HS-27A (cell line): ENCODE measurements around the gene XYLT1.

ENCODE experiments used
- DNase-seq: peaks from one replicate; pipeline ENCODE4 v3.0.0-alpha.2; 2012; ENCODE audit warnings: low read depth, missing footprints

Gene XYLT1

GRCh38 chr16:17396762-17397498 is 73.8 kb downstream of the XYLT1 start:
- DNase-seq = no peak

DNA sequence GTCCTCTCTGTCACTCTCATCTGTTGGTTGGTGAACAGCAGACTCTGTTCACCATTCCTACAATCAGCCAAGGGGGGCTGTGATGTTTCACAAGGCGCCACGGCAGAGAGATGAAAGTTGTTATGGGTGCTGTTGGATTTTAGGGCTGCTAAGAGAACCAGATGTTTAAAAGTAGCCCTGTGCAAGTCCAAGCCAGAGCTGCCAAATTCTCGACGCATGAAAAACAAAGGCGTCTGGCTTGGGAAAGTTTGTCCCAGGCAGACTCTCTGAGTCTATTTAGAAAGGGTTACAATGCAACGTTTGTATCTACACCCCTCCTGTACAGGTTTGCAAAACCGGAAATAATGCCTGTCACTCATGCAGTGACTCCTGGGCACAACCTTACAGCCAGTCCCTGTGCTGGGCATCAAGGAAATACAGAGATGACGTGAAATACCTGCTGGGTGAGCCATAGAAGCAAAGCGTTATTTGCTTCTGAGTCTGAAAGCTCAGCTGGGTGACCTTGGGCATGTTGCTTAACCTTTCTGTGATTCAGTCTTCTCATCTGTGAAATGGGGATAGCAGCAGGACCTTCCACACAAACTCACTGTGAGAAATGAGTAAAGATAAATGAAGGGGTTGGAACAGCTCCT is 74.8 kb downstream of the XYLT1 start:
- DNase-seq = no peak

GRCh38 chr16:17392857-17393692 is 77.7 kb downstream of the XYLT1 start:
- DNase-seq = no peak

GRCh38 chr16:17392127-17392856 is 78.5 kb downstream of the XYLT1 start:
- DNase-seq = no peak

- no peak for DNase-seq
Measured at GRCh38 chr16:17391715-17392114, 79.0 kb downstream of the XYLT1 start.

DNA sequence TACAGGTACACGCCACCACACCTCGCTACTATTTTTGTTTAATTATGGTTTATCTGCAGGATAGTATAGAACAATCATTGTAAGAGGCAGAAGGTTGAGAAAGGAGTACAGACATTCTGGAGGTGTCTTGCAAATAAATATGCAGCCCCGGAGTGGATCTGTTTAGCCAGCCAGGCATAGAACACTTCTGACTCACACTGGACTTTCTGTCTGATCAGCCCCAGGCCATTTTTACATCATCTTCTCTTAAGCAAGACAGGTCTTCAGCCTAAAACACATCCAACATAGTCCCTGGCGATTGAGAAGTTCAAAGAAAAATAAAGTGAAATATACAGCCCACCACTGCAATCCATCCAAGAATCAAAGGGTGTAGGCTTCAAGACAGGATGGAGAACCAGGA is 81.4 kb downstream of the XYLT1 start:
- no peak for DNase-seq

GRCh38 chr16:17387256-17387655 is 83.5 kb downstream of the XYLT1 start:
- no peak for DNase-seq

- DNase-seq = no peak
Measured at GRCh38 chr16:17386229-17386628, 84.5 kb downstream of the XYLT1 start.

DNA sequence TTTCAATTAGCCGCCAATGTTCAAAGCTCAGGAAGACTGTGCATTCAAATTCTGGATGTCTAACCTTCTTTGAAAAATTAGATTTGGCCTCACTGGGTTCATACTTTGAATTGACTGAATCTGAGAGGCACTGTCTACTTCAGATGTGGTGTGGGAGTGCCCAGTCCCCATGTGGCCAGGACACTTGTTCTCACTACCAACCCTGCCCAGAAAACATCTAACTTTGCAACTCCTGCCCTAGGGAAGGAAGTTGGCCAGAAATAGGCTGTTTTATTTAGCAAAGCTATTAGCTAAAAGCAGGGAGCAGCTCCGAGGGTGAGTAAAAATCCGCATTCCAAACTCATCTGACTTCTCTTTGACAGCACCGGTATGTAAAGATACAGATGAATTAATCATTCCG is 86.3 kb downstream of the XYLT1 start:
- no peak for DNase-seq

DNA sequence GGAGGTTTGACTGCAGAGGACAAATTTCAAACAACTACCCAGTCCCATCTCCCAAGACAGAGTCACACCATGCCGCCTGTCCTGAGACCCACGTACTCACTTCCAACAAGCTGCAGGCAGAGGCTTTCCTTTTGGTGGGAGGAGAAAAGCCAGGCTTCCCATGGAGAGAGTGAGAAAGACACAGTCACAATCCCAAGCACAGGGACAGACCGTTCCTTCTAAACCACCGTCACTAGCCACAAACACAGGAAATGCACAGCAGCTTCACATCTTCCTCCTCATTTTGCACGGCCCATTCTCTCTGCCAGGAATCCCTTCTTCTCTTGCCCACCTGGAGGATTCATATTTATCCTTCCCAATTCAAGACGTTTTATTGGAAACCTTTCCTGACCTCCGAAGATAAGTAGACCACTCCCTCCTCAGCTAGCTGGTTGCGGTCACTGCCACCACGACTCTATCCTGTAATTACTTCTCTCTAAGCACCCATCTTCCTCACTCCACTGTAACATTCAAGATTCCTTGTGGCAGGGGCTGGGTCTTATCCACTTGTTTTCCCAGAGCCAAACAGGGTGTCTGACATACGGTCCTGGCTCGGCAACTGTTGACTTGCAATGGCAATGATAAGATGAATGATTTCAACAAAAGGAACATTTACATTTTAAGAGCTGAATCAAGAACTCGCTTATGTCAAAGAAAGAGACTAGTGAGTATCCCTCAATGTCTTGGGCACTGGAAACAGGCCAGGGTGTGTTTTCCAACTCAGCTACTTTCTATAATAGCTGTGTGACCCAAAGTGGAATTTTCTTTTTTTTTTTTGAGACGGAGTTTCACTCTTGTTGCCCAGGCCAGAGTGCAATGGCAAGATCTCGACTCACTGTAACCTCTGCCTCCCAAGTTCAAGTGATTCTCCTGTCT is 87.6 kb downstream of the XYLT1 start:
- DNase-seq = no peak

GRCh38 chr16:17382514-17382913 is 88.2 kb downstream of the XYLT1 start:
- no peak for DNase-seq

DNA sequence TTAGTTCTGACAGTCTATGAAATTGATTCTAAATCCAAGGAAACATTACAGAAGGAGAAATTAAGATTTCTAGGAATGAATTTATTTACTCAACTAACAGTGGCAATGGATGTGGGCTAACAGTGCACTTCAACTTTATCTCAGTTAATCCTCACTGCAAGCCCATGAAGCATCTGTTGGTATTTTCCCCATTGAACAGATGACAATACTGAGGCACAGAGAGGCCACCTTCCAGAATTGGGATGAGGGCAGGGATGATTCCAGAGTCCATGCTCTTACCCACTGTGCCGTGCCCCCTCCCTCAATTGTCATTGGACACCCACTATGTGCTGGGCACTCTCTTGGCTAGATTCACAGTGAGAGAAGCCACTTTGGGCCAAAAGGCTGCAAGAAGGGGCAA is 89.0 kb downstream of the XYLT1 start:
- no peak for DNase-seq

DNA sequence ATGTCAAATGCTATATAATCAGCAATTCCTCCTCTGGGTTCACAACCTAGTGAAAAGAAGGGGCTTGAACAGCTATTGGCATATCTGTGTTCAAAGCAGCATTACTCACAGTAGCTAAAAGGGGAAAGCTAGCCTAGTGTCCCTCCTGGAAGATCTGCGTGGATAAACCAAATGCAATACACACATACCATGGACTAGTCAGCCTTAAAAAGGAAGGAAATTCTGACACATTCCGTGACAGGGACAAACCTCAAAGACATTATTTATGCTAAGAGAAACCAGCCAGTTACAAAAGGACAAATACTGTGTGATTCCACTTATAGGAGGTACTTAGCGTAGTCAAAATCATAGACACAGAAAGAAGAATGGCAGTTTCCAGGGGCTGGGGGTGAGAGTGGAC is 90.1 kb downstream of the XYLT1 start:
- no peak for DNase-seq

- no peak for DNase-seq
Measured at GRCh38 chr16:17379121-17379571, 91.6 kb downstream of the XYLT1 start.

DNA sequence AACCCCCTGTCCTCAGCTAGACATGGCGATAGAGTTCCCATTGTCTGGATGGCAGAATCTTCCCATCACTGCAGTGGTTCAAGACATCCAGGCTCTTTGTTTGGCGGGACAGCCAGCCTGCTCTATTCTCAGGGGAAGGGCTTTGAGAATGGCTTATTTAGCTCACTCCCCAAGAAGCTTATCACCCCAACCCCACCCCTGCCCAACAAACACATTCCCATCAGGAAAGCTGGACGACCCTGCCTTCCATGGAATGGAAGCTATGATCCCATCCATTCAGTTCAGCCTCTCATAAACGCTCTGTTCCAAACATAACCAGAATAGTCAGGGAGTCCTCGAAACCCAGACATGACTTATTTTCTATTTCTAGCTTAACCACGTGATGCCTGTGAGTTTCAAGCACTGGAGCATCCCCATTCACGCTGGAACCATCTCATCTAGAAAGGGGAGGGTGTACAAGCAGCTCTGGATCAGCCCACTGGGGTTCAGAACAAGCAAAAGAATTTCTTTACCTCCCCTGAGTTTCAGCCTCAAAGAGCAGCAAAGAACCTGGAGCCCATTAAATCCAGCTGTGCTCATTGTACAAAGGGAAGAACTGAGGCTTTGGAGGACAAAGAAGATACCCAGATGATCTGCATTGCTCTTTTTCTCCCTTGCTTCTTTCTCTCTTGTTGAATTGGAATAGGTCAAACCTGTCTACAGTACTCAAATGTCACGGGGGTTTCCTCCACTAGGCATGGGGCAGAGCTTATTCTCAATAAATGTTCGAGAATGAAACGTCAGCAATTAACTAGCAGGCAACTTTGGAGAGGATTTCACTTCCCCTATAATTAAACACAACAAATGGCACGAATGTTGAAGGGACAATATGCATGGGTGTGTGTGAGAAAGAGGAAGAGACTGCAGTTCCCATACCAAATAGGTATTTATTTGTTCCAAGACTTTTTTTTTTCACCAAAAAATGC is 93.1 kb downstream of the XYLT1 start:
- no peak for DNase-seq

DNA sequence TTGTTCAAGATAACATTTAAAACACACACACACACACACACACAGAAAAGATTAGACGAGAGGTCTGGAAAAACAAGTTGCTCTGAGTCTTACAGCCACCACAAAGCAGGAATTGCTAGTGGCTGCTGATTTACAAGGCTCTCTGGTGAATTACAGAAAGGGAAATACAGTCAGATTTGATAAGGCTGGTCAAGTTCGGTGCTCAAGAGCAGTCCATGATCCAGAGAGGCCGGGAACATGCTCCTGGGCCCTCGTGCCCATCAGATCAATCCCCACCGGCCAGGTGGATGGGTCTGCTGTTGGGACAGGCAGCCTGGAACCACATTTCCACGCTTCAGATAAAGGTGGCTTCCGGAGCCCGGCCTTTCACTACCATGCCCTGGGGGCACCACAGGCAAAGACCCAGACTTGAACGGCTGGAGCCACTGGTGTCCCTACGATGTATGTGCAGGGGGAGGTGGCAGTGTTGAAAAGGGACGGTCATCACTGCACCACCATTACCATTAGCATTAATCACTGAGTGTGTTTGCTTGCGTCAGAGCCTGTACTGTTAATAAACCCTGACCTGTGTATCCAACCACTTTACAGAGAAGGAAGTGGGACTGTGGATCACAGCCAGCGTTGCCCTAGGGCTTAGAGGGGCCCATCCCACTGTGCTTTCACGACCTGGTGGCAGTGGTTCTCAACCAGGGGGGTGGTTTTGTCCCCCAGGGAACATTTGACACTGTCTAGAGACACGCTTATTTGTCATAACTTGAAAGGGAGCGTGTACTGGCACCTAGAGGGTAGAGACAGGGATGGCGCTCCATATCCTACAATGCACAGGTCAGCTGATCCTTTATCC is 95.1 kb downstream of the XYLT1 start:
- DNase-seq = no peak

GRCh38 chr16:17374668-17375255 is 96.0 kb downstream of the XYLT1 start:
- no peak for DNase-seq

DNA sequence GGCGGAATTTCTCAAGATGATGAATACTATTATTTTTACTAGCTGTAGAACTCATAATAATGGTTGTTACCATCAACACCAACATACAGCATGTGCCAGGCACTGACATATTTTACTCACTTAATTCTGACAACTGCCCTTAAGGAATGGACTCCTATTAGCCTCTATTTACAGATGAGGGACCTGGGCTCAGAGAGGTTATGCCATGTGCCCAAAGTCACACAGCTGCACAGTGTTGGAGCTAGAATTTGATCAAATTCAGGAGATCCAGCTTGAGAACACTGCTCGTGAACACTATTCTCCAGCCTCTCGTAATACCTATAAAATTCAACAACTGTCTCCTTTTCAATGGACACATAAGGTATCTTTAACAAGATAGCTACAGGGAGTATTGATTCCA is 97.2 kb downstream of the XYLT1 start:
- no peak for DNase-seq

- DNase-seq = no peak
Measured at GRCh38 chr16:17372386-17372785, 98.4 kb downstream of the XYLT1 start.
